ENCODE results near the gene PLD2.
"Not testable (repeated sequence)": the region's sequence is repeated elsewhere in the genome, so short reads cannot be mapped to it uniquely, and the experiment has no call there.

PLD2 gene

GRCh38 chr17:4789951-4790704 is 16.8 kb upstream of the PLD2 start:
- peak; percentile 91 for DNase-seq

- DNase-seq: no peak
Measured at GRCh38 chr17:4790705-4791088, 16.3 kb upstream of the PLD2 start.

- no peak for DNase-seq
Measured at GRCh38 chr17:4795168-4795567, 11.8 kb upstream of the PLD2 start.

GRCh38 chr17:4796552-4796920 is 10.4 kb upstream of the PLD2 start:
- DNase-seq: peak; percentile 73

- no peak for DNase-seq
Measured at GRCh38 chr17:4800462-4801196, 6.3 kb upstream of the PLD2 start.

GRCh38 chr17:4802228-4802627 is 4.7 kb upstream of the PLD2 start, which contains the start of gene C17orf114:
TSS of gene C17orf114 (minus strand) at chr17:4802328.
- DNase-seq: no peak

- DNase-seq: no peak
Measured at GRCh38 chr17:4806456-4806776, 536 bp upstream of the PLD2 start.

GRCh38 chr17:4807605-4808377 is 839 bp downstream of the PLD2 start:
- no peak for DNase-seq

GRCh38 chr17:4808378-4808767 is 1.4 kb downstream of the PLD2 start:
- no peak for DNase-seq

- DNase-seq: peak; percentile 69
Measured at GRCh38 chr17:4810696-4811290, 3.8 kb downstream of the PLD2 start.

- DNase-seq: no peak
Measured at GRCh38 chr17:4811471-4811870, 4.5 kb downstream of the PLD2 start.

GRCh38 chr17:4812690-4813089 is 5.7 kb downstream of the PLD2 start:
- no peak for DNase-seq

- peak; percentile 44 for DNase-seq
Measured at GRCh38 chr17:4815043-4815675, 8.2 kb downstream of the PLD2 start.

GRCh38 chr17:4816826-4817225 is 9.9 kb downstream of the PLD2 start:
- DNase-seq: no peak

- DNase-seq: no peak
Measured at GRCh38 chr17:4818276-4818675, 11.3 kb downstream of the PLD2 start.

- no peak for DNase-seq
Measured at GRCh38 chr17:4822835-4823234, 15.9 kb downstream of the PLD2 start.

- no peak for DNase-seq
Measured at GRCh38 chr17:4823373-4824089, 16.6 kb downstream of the PLD2 start.

GRCh38 chr17:4827399-4827798 is 20.4 kb downstream of the PLD2 start:
- no peak for DNase-seq

GRCh38 chr17:4832829-4833177 is 25.9 kb downstream of the PLD2 start:
- DNase-seq: not testable (repeated sequence)

- DNase-seq: peak; percentile 96
Measured at GRCh38 chr17:4833178-4833940, 26.4 kb downstream of the PLD2 start, which contains the start of gene MINK1. TSS of gene MINK1 (plus strand) at chr17:4833340. CDS start at chr17:4833584, 244 bp downstream.

- peak; percentile 49 for DNase-seq
Measured at GRCh38 chr17:4833941-4834680, 27.2 kb downstream of the PLD2 start.
